ENCODE measurements around the gene PTPRG.

GRCh38 chr3:61594964-61595285 is 33.6 kb downstream of the PTPRG start:
- TF ChIP-seq EP300 (IDR thresholded peaks at IDR 0.05) (no peak), CTCF (IDR thresholded peaks at IDR 0.05) (no peak), POLR2A (IDR thresholded peaks at IDR 0.05) (no peak)
